GM06990 (cell line): ENCODE measurements around the gene GJB5.

Experiments
- DNase-seq: peaks from one replicate; pipeline ENCODE4 v3.0.0-alpha.2; 2011; ENCODE audit not compliant: insufficient read length; ENCODE audit errors: extremely low read depth
- H3K27me3 ChIP-seq: replicated peaks from 2 replicates; pipeline ENCODE4 v1.6.0; 2011; ENCODE audit warnings: low read length; ENCODE audit not compliant: control insufficient read depth, insufficient read depth
- H3K36me3 ChIP-seq: 2 replicates; pipeline ENCODE4 v1.5.1; 2011; ENCODE audit warnings: low read length; ENCODE audit not compliant: control insufficient read depth, insufficient read depth
- H3K4me3 ChIP-seq: replicated peaks from 2 replicates; pipeline ENCODE4 v1.5.1; 2011; ENCODE audit warnings: low read depth, mild to moderate bottlenecking, control low read depth, low read length
- CTCF ChIP-seq: IDR thresholded peaks from 2 replicates; pipeline ENCODE4 v1.5.1; 2011; ENCODE audit warnings: low read length, control low read depth, mild to moderate bottlenecking, inconsistent platforms; ENCODE audit not compliant: insufficient read depth, poor library complexity, severe bottlenecking

The GJB5 gene

GRCh38 chr1:34754964-34755637 lies at the start of gene GJB5:
Gene GJB5 (plus strand): TSS chr1:34755047. CDS start chr1:34757331, 2,284 bp downstream.
- no peaks in the 10 kb centered on the region; the same call in 1 of the 2 replicates for H3K27me3 ChIP-seq
- no peaks in the 10 kb centered on the region for H3K36me3 ChIP-seq
- no peak for TF ChIP-seq CTCF
- H3K4me3 ChIP-seq, result no peak within 1 kb of the TSS
- no peak for DNase-seq

- Histone ChIP-seq H3K4me3 (no peak overlapping the region), H3K27me3 (no peaks in the 10 kb centered on the region; the same call in 1 of the 2 replicates), H3K36me3 (no peaks in the 10 kb centered on the region)
- no peak for DNase-seq
- no peak for TF ChIP-seq CTCF
These were observed 49.8 kb upstream of the GJB5 start for GRCh38 chr1:34705077-34705476.

GRCh38 chr1:34708106-34708505 lies 46.7 kb upstream of the GJB5 start:
- no peak for TF ChIP-seq CTCF
- no peaks in the 10 kb centered on the region for H3K36me3 ChIP-seq

GRCh38 chr1:34709547-34709946 lies 45.3 kb upstream of the GJB5 start:
- H3K36me3 ChIP-seq, result no peaks in the 10 kb centered on the region
- DNase-seq, result no peak
- TF ChIP-seq CTCF, result no peak
- H3K27me3 ChIP-seq, result no peaks in the 10 kb centered on the region; the same call in 1 of the 2 replicates
- no peak overlapping the region for H3K4me3 ChIP-seq

More at GRCh38 chr1:34708106-34708505, 46.7 kb upstream of the GJB5 start:
- no peak for DNase-seq
- Histone ChIP-seq H3K27me3 (no peaks in the 10 kb centered on the region; the same call in 1 of the 2 replicates), H3K4me3 (no peak overlapping the region)

- Histone ChIP-seq H3K36me3 (no peaks in the 10 kb centered on the region), H3K27me3 (no peaks in the 10 kb centered on the region; the same call in 1 of the 2 replicates), H3K4me3 (no peak overlapping the region)
- no peak for TF ChIP-seq CTCF
- DNase-seq, result no peak
These were observed 44.0 kb upstream of the GJB5 start for GRCh38 chr1:34710812-34711211.
